Activated CD8-positive, alpha-beta memory T cell treated with anti-CD3 and anti-CD28 coated beads, Interleukin-2, amount 50 U/mL, for 48 hours (primary cell): ENCODE data around the gene FMNL2.
"Not testable (repeated sequence)": the region's sequence is repeated elsewhere in the genome, so short reads cannot be mapped to it uniquely, and the experiment has no call there.

Source experiments
- DNase-seq: peaks from one replicate; pipeline ENCODE4 v3.0.0-alpha.2; 2020

The FMNL2 gene

GRCh38 chr2:152499896-152500735 lies 165.1 kb downstream of the FMNL2 start:
- no peak for DNase-seq

GRCh38 chr2:152500772-152501171 lies 165.8 kb downstream of the FMNL2 start:
- DNase-seq, result no peak

- no peak for DNase-seq
These were observed 166.7 kb downstream of the FMNL2 start for GRCh38 chr2:152501666-152502065.

GRCh38 chr2:152504618-152505017 lies 169.6 kb downstream of the FMNL2 start:
- DNase-seq, result no peak

- DNase-seq, result no peak
These were observed 170.5 kb downstream of the FMNL2 start for GRCh38 chr2:152505495-152505906.

GRCh38 chr2:152506843-152507242 lies 171.9 kb downstream of the FMNL2 start:
- no peak for DNase-seq

GRCh38 chr2:152507907-152508306 lies 172.9 kb downstream of the FMNL2 start:
- DNase-seq, result no peak

DNA sequence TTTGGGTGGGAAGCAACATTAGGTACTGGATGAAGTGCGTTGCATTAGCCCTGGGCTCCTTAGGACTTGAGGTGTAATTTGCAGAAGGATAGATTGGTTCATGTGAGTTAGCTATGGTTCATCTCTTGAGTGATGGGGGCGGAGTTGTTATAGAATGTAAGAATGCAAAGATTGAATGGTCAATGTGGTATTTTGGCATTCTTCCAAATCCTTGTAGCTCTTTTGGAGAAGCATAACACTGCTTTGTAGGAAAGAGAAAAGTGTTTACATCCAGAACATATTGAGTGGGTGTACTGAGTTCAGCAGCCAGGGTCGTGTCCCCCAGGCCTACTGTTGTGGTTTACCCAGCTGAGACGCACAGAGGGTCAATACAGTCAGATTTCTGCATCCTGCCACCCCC lies 173.5 kb downstream of the FMNL2 start:
- no peak for DNase-seq

GRCh38 chr2:152509772-152510491 lies 175.0 kb downstream of the FMNL2 start:
- DNase-seq, result no peak

GRCh38 chr2:152510621-152511020 lies 175.6 kb downstream of the FMNL2 start:
- DNase-seq, result no peak

- DNase-seq, result no peak
These were observed 177.0 kb downstream of the FMNL2 start for GRCh38 chr2:152511981-152512380.

DNA sequence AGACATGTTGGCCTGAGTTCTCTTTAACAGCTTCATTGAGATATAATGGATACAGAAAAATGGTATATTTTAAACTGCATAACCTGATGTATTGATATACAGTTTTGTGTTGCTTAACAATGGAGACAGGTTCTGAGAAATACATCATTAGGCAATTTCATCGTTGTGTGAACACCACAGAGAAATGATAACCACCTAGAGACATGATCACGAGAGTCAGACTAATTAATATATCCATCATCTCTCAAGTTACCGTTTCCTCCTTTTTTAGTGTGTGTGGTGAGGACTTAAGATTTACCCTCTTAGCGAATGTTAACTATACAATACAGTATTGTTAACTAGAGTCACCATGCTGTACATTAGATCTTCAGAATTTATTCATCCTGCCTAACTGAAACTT lies 178.1 kb downstream of the FMNL2 start:
- no peak for DNase-seq

DNA sequence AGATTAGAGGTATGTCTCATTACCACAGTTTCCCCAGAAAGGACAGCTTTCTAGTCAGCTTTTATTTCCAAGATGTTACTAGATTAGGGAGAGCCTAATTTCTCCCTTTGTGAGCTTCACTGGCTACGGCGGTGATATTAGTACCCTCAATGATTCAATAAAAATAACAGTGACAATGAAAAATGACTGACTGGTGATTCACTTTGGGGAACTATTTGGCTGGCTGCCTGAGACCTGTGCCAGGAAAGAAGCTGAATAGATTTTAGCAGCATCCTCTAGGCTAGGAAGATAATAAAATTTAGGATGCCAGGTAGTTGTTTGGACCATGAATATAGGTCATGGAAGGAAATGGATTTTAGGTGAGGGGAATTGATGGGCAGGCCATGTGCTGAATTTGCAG lies 178.7 kb downstream of the FMNL2 start:
- DNase-seq, result no peak

GRCh38 chr2:152518034-152518433 lies 183.1 kb downstream of the FMNL2 start:
- DNase-seq, result no peak

DNA sequence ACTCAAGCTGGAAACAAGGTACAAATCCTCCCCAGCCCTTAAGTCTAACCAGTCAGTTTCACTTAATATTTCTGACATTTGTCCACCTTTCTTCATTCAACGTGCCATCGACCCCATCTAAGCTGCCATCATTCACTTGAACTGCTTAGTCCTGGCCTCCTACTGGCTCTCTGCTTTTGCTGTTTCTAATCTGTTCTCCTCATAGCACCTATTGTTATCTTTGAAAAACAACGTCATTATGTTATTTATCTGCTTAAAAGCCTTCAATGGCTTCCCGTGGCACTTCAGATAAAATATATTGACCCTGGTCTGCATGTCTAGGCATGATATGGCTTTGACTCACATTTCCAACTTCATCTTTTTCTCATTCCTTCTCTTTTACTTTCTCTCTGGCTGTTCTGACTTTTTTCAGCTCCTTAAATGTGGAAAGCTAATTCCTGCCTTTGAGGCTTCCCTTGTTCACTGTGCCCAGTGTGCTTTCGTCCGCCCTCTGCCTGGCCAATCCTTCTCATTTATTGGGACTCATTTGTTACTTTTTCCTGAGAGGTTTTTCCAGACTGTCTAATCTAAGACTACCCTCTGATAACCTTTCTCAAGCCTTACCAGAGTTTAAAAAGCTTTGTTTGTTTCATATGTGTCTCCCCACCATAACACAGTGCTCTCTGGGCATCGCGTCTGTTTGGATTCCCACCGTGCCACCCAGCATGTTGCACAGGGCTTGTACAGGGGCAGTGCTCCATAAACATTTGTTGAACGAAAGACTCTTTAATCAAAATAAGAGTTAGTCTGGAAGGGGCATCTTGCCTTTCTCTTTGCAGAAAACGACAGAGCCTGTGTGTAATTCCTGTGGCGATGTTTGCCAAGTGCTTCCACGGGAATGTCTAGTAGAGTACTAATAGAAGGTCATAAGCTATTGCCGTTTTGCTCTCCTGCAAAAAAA lies 183.9 kb downstream of the FMNL2 start:
- DNase-seq, result no peak

GRCh38 chr2:152519581-152519952 lies 184.6 kb downstream of the FMNL2 start:
- no peak for DNase-seq

DNA sequence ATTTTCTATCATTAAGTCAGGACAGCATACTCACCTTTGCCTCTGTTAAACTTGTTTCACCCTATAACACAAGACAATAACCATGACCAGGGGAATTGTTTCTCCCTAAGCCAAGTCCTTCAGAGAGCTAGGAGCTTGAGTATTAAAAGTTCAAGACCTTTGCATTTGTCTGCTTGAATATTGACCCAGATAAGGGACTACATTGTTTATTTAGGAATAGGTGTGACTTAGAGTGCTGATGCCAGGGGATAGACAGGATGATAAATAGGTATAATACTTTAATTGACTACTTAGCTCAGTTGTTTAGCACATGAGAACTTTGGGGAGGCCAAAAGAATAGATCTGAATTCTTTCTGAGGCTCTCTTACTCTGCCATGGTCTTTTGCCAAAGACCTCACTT lies 185.8 kb downstream of the FMNL2 start:
- no peak for DNase-seq

- not testable (repeated sequence) for DNase-seq
These were observed 187.5 kb downstream of the FMNL2 start for GRCh38 chr2:152522446-152522845.

GRCh38 chr2:152523091-152523490 lies 188.1 kb downstream of the FMNL2 start:
- no peak for DNase-seq

GRCh38 chr2:152525277-152525838 lies 190.4 kb downstream of the FMNL2 start:
- DNase-seq, result no peak

DNA sequence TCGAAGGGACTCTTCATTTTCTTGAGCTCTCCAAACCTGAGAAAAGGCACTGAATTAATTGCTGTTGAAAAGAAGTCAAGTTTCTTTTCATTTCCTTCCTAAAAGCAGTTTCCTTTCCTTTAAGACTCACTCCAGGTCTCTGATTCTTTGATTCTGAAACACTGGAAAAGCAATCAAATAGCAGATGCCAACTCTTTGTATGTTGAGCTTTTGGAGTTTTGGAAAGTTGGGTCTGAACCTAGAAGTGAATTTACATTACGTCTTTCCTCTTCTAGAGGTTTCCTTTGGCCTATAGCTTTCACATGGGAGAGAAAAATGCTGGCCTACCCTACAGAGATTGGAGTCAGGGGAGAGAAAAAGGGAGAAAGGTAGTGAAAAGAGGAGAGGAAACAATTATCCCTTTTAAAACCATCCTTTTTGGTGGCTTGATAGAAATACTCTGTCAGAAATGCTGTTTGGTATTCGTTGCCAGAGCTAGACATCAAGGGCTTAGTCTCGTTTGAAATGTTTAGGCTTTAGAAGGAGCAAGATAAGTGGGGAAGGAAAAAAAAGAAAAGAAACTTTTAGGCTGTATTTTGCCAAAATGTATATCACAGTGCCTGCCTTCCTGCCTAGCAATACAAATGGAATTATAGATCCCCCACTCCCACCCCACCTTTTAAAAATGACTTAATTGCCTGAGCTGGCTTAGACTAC lies 194.6 kb downstream of the FMNL2 start:
- no peak for DNase-seq

GRCh38 chr2:152532241-152532640 lies 197.3 kb downstream of the FMNL2 start:
- DNase-seq, result no peak
